HG03521 (cell line): ENCODE results near the gene CFAP91.

ENCODE experiments used
- ATAC-seq: cut with Tn5 transposase; IDR thresholded peaks from one replicate; pipeline ENCODE4 v1.9.1; 2021; ENCODE audit warnings: mild to moderate bottlenecking, moderate library complexity; ENCODE audit not compliant: unreplicated experiment

CFAP91 gene

GRCh38 chr3:119738741-119739140 is 35.9 kb downstream of the CFAP91 start:
- no peak for ATAC-seq

- no peak for ATAC-seq
Observed at GRCh38 chr3:119741657-119742590, 39.1 kb downstream of the CFAP91 start.

DNA sequence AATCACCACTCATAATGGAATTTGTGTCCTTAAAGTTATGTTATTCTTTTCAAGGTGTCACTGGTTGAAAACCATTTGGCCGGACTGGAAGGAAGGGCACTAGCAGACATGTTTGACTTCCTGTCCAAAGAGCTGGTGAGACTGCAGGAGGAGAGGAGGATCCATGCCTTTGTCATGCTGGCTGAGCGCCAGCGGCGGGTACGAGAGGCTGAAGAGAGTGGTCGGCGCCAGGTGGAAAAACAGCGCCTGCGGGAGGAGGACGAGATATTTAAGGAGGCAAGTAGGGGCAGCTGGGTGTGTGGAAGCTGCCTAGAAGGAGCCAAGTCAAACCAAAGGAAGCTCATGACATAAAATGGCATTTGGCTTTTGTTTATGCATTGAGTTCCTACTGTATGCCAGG is 41.1 kb downstream of the CFAP91 start:
- ATAC-seq, result no peak

DNA sequence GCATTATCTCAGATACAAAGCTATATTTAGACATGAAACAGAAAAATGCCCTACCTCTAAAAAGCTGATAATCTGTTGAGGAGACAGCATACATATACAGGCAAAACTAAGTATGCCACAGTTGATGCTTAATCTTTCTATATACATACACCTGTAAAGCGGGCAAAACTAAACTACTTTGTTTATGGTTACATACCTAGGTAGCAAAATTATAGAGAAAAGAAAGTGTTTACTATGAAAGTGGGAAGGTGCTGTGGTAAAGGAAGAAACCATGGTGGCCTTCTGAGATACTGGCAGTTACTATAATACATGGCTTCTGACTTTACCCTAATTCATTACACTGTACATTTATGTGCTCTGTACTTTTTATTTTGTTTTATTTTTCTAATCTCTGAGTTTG is 43.1 kb downstream of the CFAP91 start:
- ATAC-seq, result no peak

DNA sequence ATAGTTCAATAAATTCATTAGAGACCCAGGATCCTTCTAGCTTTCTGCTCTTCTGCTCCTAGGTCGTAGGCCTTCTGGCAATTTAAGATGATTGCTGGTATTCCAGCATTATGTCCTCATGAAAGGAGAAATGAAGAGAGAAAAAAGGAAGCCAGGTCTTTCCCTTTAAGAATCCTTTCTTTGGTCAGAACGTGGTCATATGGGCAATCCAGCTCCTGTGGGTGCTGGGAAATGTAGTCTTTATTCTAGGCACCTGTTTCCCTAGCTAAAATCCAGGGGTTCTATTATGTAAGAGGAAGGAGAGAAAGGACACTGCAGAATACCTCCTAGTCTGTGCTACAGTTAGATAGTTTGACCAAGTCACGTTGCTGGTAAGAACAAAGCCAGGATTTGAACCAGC is 43.6 kb downstream of the CFAP91 start:
- ATAC-seq, result no peak

GRCh38 chr3:119747357-119747756 is 44.5 kb downstream of the CFAP91 start:
- ATAC-seq, result no peak

GRCh38 chr3:119748991-119749390 is 46.2 kb downstream of the CFAP91 start:
- no peak for ATAC-seq

DNA sequence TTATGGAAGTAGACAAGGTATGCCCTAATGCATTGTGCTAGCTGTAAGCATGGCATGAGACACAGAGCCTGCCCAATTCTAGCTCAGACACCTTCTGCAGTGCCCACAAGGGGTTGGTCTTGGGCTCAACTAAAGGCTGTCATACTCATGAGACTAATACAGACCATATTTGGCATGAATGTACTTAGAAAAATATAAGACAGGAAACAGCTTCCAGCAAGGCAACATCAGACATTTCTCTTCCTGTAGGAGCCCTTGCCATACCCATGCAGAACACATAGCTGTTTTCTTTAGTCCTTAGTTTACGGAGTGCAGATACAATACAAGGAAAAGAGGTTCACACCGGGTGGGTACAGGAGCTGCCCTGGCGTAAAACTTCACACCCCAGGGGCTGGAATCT is 48.6 kb downstream of the CFAP91 start:
- ATAC-seq, result no peak
